Activated naive CD8-positive, alpha-beta T cell treated with anti-CD3 and anti-CD28 coated beads, Interleukin-2, amount 10 ng/mL, durations not matched to agents 7 days and 5 days (primary cell): Measurements from ENCODE around the gene RAB8B. TPM values are rescaled to one million over a fixed set of nuclear protein-coding genes. Genes with fewer than 3 reads are reported as not detected.

Experiments used
- ATAC-seq: fragments of 150-1000 bp; cut with Tn5 transposase; one replicate; pipeline ENCODE4 v1.10.0; 2021; ENCODE audit warnings: low read depth, moderate library complexity
- POLR2A ChIA-PET: fragments of 350-600 bp; sonication (Branson Sonifier 250); formaldehyde crosslinking; loops from one replicate; lab custom pipeline; 2021; ENCODE audit warnings: antibody characterized with exemption; lab: Charles Lee
- DNase-seq: peaks from one replicate; pipeline ENCODE4 v3.0.0; 2021
- H3K27ac Mint-ChIP-seq: one replicate; pipeline ENCODE4 v1.8.0; 2022; ENCODE audit warnings: mild to moderate bottlenecking, mixed read lengths
- H3K27me3 Mint-ChIP-seq: one replicate; pipeline ENCODE4 v1.8.0; 2022; ENCODE audit warnings: mild to moderate bottlenecking, moderate library complexity, mixed read lengths
- H3K36me3 Mint-ChIP-seq: one replicate; pipeline ENCODE4 v1.8.0; 2021; ENCODE audit warnings: mild to moderate bottlenecking, mixed read lengths
- H3K4me1 Mint-ChIP-seq: one replicate; pipeline ENCODE4 v1.8.0; 2021; ENCODE audit warnings: mixed read lengths
- H3K4me3 Mint-ChIP-seq: one replicate; pipeline ENCODE4 v1.8.0; 2022; ENCODE audit warnings: mild to moderate bottlenecking, moderate library complexity, mixed read lengths
- H3K9me3 Mint-ChIP-seq: one replicate; pipeline ENCODE4 v1.8.0; 2021; ENCODE audit warnings: mixed read lengths
- total RNA-seq, 2 experiments: library from RNA; stranded (reverse); gene quantifications; one replicate each; pipeline ENCODE4 v1.2.3, GENCODE V29; 2021

Gene RAB8B
- total RNA-seq, 2 experiments from 2014 or later, result 111 TPM

GRCh38 chr15:63165166-63165859 is 24.1 kb upstream of the RAB8B start:
- Mint-ChIP-seq H3K36me3 (peaks cover 2% of the 10 kb centered on the region), H3K4me1 (peaks cover 4% of the 10 kb centered on the region), H3K27ac (no peak overlapping the region), H3K27me3 (no peaks in the 10 kb centered on the region), H3K9me3 (no peaks in the 10 kb centered on the region), H3K4me3 (no peak overlapping the region)
- DNase-seq (no peak), ATAC-seq (no peak)
- POLR2A ChIA-PET, result interaction anchor here (1.2 kb wide), 1 partner anchor 8 kb away, joined by 4 read pairs; the partner anchor contains the start of gene RPS27L

- H3K36me3 Mint-ChIP-seq, result peaks cover under 1% of the 10 kb centered on the region
- peaks cover 4% of the 10 kb centered on the region for H3K4me1 Mint-ChIP-seq
- no peaks in the 10 kb centered on the region for H3K9me3 Mint-ChIP-seq
- no peak overlapping the region for H3K27ac Mint-ChIP-seq
- POLR2A ChIA-PET, result interaction anchor here (0.7 to 1.3 kb wide), 3 partner anchors 9 to 112 kb away, joined by 3 to 4 read pairs (median 4); partner anchors contain the start of genes RAB8B and RPS27L
- H3K4me3 Mint-ChIP-seq, result no peak overlapping the region
- H3K27me3 Mint-ChIP-seq, result no peaks in the 10 kb centered on the region
- DNase-seq, result no peak
- ATAC-seq, result peak; percentile 47
Observed at GRCh38 chr15:63166219-63166618, 23.2 kb upstream of the RAB8B start.

- no peak for ATAC-seq
- DNase-seq, result no peak
- Mint-ChIP-seq H3K4me1 (peaks cover 4% of the 10 kb centered on the region), H3K27me3 (no peaks in the 10 kb centered on the region), H3K27ac (no peak overlapping the region), H3K4me3 (no peak overlapping the region), H3K36me3 (no peaks in the 10 kb centered on the region), H3K9me3 (no peaks in the 10 kb centered on the region)
- POLR2A ChIA-PET, result interaction anchor here (0.7 kb wide), 1 partner anchor 86 kb away, joined by 3 read pairs; no protein-coding TSS in a partner anchor
Observed at GRCh38 chr15:63169788-63170187, 19.6 kb upstream of the RAB8B start.

GRCh38 chr15:63172376-63172775 is 17.0 kb upstream of the RAB8B start:
- POLR2A ChIA-PET, result no interaction called here
- H3K4me1 Mint-ChIP-seq, result no peaks in the 10 kb centered on the region
- DNase-seq (no peak), ATAC-seq (no peak)
- no peaks in the 10 kb centered on the region for H3K36me3 Mint-ChIP-seq
- H3K27me3 Mint-ChIP-seq, result no peaks in the 10 kb centered on the region
- H3K9me3 Mint-ChIP-seq, result no peaks in the 10 kb centered on the region
- H3K27ac Mint-ChIP-seq, result no peak overlapping the region
- no peak overlapping the region for H3K4me3 Mint-ChIP-seq

GRCh38 chr15:63172851-63173451 is 16.5 kb upstream of the RAB8B start:
- H3K4me3 Mint-ChIP-seq, result no peak overlapping the region
- no peaks in the 10 kb centered on the region for H3K27me3 Mint-ChIP-seq
- no peak overlapping the region for H3K27ac Mint-ChIP-seq
- no peak for ATAC-seq
- H3K36me3 Mint-ChIP-seq, result no peaks in the 10 kb centered on the region
- H3K9me3 Mint-ChIP-seq, result no peaks in the 10 kb centered on the region
- no peak for DNase-seq
- no peaks in the 10 kb centered on the region for H3K4me1 Mint-ChIP-seq
- POLR2A ChIA-PET, result no interaction called here

- POLR2A ChIA-PET, result no interaction called here
- H3K4me1 Mint-ChIP-seq, result no peaks in the 10 kb centered on the region
- no peaks in the 10 kb centered on the region for H3K9me3 Mint-ChIP-seq
- ATAC-seq (no peak), DNase-seq (no peak)
- no peak overlapping the region for H3K27ac Mint-ChIP-seq
- H3K36me3 Mint-ChIP-seq, result no peaks in the 10 kb centered on the region
- peaks cover 3% of the 10 kb centered on the region for H3K27me3 Mint-ChIP-seq
- no peak overlapping the region for H3K4me3 Mint-ChIP-seq
Observed at GRCh38 chr15:63176302-63176701, 13.1 kb upstream of the RAB8B start.

- POLR2A ChIA-PET, result no interaction called here
- DNase-seq (no peak), ATAC-seq (no peak)
- no peaks in the 10 kb centered on the region for H3K36me3 Mint-ChIP-seq
- H3K9me3 Mint-ChIP-seq, result no peaks in the 10 kb centered on the region
- no peak overlapping the region for H3K4me3 Mint-ChIP-seq
- H3K4me1 Mint-ChIP-seq, result no peaks in the 10 kb centered on the region
- peaks cover 4% of the 10 kb centered on the region for H3K27me3 Mint-ChIP-seq
- no peak overlapping the region for H3K27ac Mint-ChIP-seq
Observed at GRCh38 chr15:63178034-63178433, 11.4 kb upstream of the RAB8B start.

GRCh38 chr15:63180746-63181145 is 8.7 kb upstream of the RAB8B start:
- Mint-ChIP-seq H3K4me3 (no peak overlapping the region), H3K27ac (no peak overlapping the region), H3K4me1 (no peaks in the 10 kb centered on the region), H3K9me3 (no peaks in the 10 kb centered on the region), H3K27me3 (peaks cover 4% of the 10 kb centered on the region), H3K36me3 (no peaks in the 10 kb centered on the region)
- POLR2A ChIA-PET, result no interaction called here
- no peak for ATAC-seq
- no peak for DNase-seq

GRCh38 chr15:63181648-63182047 is 7.8 kb upstream of the RAB8B start:
- Mint-ChIP-seq H3K27ac (no peak overlapping the region), H3K27me3 (peaks cover 4% of the 10 kb centered on the region), H3K36me3 (no peaks in the 10 kb centered on the region), H3K9me3 (no peaks in the 10 kb centered on the region), H3K4me1 (no peaks in the 10 kb centered on the region), H3K4me3 (no peak overlapping the region)
- DNase-seq, result no peak
- ATAC-seq, result no peak
- POLR2A ChIA-PET, result no interaction called here

- POLR2A ChIA-PET, result interaction anchor here (0.6 kb wide), 1 partner anchor 46 kb away, joined by 4 read pairs; no protein-coding TSS in a partner anchor
- Mint-ChIP-seq H3K9me3 (no peaks in the 10 kb centered on the region), H3K27me3 (peaks cover 2% of the 10 kb centered on the region), H3K4me3 (no peak overlapping the region), H3K36me3 (peaks cover 4% of the 10 kb centered on the region), H3K4me1 (peaks cover 9% of the 10 kb centered on the region), H3K27ac (no peak overlapping the region)
- no peak for DNase-seq
- no peak for ATAC-seq
Observed at GRCh38 chr15:63185206-63185605, 4.2 kb upstream of the RAB8B start.

- peaks cover 2% of the 10 kb centered on the region for H3K27me3 Mint-ChIP-seq
- H3K9me3 Mint-ChIP-seq, result no peaks in the 10 kb centered on the region
- peaks cover 13% of the 10 kb centered on the region for H3K4me1 Mint-ChIP-seq
- ATAC-seq, result no peak
- POLR2A ChIA-PET, result interaction anchor here (0.5 to 1.2 kb wide), 2 partner anchors 89 to 1366 kb away, joined by 3 to 5 read pairs; no protein-coding TSS in a partner anchor
- DNase-seq, result no peak
- no peak overlapping the region for H3K27ac Mint-ChIP-seq
- H3K4me3 Mint-ChIP-seq, result no peak overlapping the region
- H3K36me3 Mint-ChIP-seq, result peaks cover 6% of the 10 kb centered on the region
Observed at GRCh38 chr15:63186065-63186464, 3.3 kb upstream of the RAB8B start.

GRCh38 chr15:63187589-63188226 is 1.7 kb upstream of the RAB8B start:
- H3K9me3 Mint-ChIP-seq, result no peaks in the 10 kb centered on the region
- peaks cover 26% of the 10 kb centered on the region for H3K4me1 Mint-ChIP-seq
- ATAC-seq (no peak), DNase-seq (no peak)
- no peak overlapping the region for H3K27ac Mint-ChIP-seq
- peak overlapping the region; percentile 97 for H3K4me3 Mint-ChIP-seq
- H3K27me3 Mint-ChIP-seq, result no peaks in the 10 kb centered on the region
- POLR2A ChIA-PET, result interaction anchor here (0.8 kb wide), 1 partner anchor 30 kb away, joined by 3 read pairs; the partner anchor contains the start of gene RPS27L
- peaks cover 15% of the 10 kb centered on the region for H3K36me3 Mint-ChIP-seq

GRCh38 chr15:63188247-63188925 is 1.0 kb upstream of the RAB8B start:
- ATAC-seq (no peak), DNase-seq (no peak)
- POLR2A ChIA-PET, result interaction anchor here (0.8 to 1.6 kb wide), 4 partner anchors 22 to 41 kb away, joined by 3 to 8 read pairs (median 4); partner anchors contain the start of gene RPS27L
- H3K27ac Mint-ChIP-seq, result peak overlapping the region; percentile 93
- peak overlapping the region; percentile 97 for H3K4me3 Mint-ChIP-seq
- no peaks in the 10 kb centered on the region for H3K27me3 Mint-ChIP-seq
- H3K9me3 Mint-ChIP-seq, result no peaks in the 10 kb centered on the region
- H3K4me1 Mint-ChIP-seq, result peaks cover 31% of the 10 kb centered on the region
- peaks cover 15% of the 10 kb centered on the region for H3K36me3 Mint-ChIP-seq
